Keratinocyte (primary cell): ENCODE data around the gene RFX6.

ENCODE experiments used
- EZH2 ChIP-seq: IDR thresholded peaks from one replicate; pipeline ENCODE4 v1.6.1; 2012; ENCODE audit warnings: inconsistent platforms, mild to moderate bottlenecking, low read length, moderate library complexity
- TF ChIP-seq, protein P1 (sequence below), 3 experiments: IDR thresholded peaks in 1 of 3; conservative IDR thresholded peaks in 1 of 3; optimal IDR thresholded peaks in 1 of 3; 2 replicates in 2 of 3; 3 replicates in 1 of 3; pipeline versions ENCODE3 to v1.5.1; 2011; ENCODE audit warnings: low read length in 3 of 3, mild to moderate bottlenecking in 3 of 3, moderate library complexity in 2 of 3, control low read depth in 1 of 3, inconsistent platforms in 1 of 3; ENCODE audit not compliant: insufficient read depth in 2 of 3; ENCODE audit errors: extremely low read depth in 1 of 3

DNA sequence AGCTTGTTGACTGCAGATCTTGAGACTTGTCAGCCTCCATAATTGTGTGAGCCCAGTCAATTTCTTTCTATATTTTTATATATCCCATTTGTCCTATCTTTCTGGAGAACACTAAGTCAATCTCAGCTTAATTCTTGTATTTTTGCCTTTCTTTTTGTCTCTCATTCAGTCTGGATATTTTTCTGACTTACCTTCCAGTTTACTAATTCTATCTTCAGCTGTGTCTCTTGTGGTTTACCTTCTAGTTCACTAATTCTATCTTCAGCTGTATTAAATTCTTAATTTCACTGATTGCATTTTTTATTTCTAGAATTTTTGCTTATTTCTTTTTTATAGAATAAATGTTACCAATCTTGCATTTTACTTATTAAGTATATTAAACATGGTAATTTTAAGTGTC is 17.8 kb upstream of the RFX6 start:
- TF ChIP-seq, protein P1, sequence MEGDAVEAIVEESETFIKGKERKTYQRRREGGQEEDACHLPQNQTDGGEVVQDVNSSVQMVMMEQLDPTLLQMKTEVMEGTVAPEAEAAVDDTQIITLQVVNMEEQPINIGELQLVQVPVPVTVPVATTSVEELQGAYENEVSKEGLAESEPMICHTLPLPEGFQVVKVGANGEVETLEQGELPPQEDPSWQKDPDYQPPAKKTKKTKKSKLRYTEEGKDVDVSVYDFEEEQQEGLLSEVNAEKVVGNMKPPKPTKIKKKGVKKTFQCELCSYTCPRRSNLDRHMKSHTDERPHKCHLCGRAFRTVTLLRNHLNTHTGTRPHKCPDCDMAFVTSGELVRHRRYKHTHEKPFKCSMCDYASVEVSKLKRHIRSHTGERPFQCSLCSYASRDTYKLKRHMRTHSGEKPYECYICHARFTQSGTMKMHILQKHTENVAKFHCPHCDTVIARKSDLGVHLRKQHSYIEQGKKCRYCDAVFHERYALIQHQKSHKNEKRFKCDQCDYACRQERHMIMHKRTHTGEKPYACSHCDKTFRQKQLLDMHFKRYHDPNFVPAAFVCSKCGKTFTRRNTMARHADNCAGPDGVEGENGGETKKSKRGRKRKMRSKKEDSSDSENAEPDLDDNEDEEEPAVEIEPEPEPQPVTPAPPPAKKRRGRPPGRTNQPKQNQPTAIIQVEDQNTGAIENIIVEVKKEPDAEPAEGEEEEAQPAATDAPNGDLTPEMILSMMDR (optimal IDR thresholded peaks at IDR 0.05 in 1 of 3, IDR thresholded peaks at IDR 0.05 in 1 of 3, conservative IDR thresholded peaks at IDR 0.05 in 1 of 3; ENCODE audit: extremely low read depth in 1 of 3, insufficient read depth in 2 of 3, low read length in 3 of 3): no peak
- TF ChIP-seq EZH2: no peak
